SK-N-SH treated with all-trans-retinoic acid at 6 μM for 48 hours (cell line): Measurements from ENCODE around the gene CAMSAP2.

Experiments
- GLIS3 ChIP-seq: fragments of 250-450 bp; sonication (Bioruptor Pico); IDR thresholded peaks from 2 replicates; pipeline ENCODE4 v1.5.0; 2020; ENCODE audit warnings: mild to moderate bottlenecking, moderate library complexity
- ISL1 ChIP-seq: fragments of 250-450 bp; sonication (Bioruptor Pico); IDR thresholded peaks from 2 replicates; pipeline ENCODE4 v2.1.2; 2022; ENCODE audit warnings: mild to moderate bottlenecking, moderate library complexity
- TCF4 ChIP-seq: fragments of 250-450 bp; sonication (Bioruptor Pico); IDR thresholded peaks from 2 replicates; pipeline ENCODE4 v1.8.0; 2021; ENCODE audit warnings: mild to moderate bottlenecking, moderate library complexity, borderline replicate concordance
- ZFP3 ChIP-seq: fragments of 250-450 bp; sonication (Bioruptor Pico); IDR thresholded peaks from 2 replicates; pipeline ENCODE4 v1.5.0; 2020; ENCODE audit warnings: mild to moderate bottlenecking, moderate library complexity
- ZFP30 ChIP-seq: fragments of 450-650 bp; formaldehyde crosslinking; IDR thresholded peaks from 2 replicates; pipeline ENCODE4 v1.5.0; 2022; ENCODE audit warnings: mild to moderate bottlenecking, moderate library complexity
- TF ChIP-seq, protein P1 (sequence below): fragments of 250-450 bp; sonication (Bioruptor Pico); IDR thresholded peaks from 2 replicates; pipeline ENCODE4 v1.8.0; 2021; ENCODE audit warnings: low read depth, mild to moderate bottlenecking, moderate library complexity, borderline replicate concordance
- TF ChIP-seq, protein P2 (sequence below): fragments of 250-450 bp; sonication (Bioruptor Pico); IDR thresholded peaks from 2 replicates; pipeline ENCODE4 v1.8.0; 2020; ENCODE audit warnings: mild to moderate bottlenecking, moderate library complexity, borderline replicate concordance
- TF ChIP-seq, protein P3 (sequence below): fragments of 250-450 bp; sonication (Bioruptor Pico); IDR thresholded peaks from 2 replicates; pipeline ENCODE4 v1.5.1; 2020; ENCODE audit warnings: low read depth, mild to moderate bottlenecking, moderate library complexity

DNA sequence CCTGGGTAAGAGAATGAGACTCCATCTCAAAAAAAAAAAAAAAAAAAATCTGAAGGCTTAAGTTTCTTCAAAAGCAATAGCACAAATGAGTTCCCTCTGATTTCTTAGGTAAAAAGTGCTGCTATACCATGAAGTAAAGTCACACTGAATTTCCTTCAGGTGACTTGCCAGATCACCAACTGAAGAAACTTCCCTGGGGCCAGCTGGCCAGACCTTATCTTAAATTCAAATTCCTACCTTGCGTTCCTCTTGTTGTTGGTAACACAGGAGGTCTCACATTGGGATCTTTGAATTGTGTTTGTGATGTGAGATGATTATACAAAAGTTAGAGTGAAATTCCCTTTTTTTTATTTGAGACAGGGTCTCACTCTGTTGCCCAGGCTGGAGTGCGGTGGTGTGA is 167.8 kb downstream of the CAMSAP2 start:
- TF ChIP-seq, protein P1, sequence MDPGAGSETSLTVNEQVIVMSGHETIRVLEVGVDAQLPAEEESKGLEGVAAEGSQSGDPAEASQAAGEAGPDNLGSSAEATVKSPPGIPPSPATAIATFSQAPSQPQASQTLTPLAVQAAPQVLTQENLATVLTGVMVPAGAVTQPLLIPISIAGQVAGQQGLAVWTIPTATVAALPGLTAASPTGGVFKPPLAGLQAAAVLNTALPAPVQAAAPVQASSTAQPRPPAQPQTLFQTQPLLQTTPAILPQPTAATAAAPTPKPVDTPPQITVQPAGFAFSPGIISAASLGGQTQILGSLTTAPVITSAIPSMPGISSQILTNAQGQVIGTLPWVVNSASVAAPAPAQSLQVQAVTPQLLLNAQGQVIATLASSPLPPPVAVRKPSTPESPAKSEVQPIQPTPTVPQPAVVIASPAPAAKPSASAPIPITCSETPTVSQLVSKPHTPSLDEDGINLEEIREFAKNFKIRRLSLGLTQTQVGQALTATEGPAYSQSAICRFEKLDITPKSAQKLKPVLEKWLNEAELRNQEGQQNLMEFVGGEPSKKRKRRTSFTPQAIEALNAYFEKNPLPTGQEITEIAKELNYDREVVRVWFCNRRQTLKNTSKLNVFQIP (CRISPR knock-in tag), result no peak
- no peak for TF ChIP-seq ZFP3 (CRISPR knock-in tag)
- TF ChIP-seq, protein P2, sequence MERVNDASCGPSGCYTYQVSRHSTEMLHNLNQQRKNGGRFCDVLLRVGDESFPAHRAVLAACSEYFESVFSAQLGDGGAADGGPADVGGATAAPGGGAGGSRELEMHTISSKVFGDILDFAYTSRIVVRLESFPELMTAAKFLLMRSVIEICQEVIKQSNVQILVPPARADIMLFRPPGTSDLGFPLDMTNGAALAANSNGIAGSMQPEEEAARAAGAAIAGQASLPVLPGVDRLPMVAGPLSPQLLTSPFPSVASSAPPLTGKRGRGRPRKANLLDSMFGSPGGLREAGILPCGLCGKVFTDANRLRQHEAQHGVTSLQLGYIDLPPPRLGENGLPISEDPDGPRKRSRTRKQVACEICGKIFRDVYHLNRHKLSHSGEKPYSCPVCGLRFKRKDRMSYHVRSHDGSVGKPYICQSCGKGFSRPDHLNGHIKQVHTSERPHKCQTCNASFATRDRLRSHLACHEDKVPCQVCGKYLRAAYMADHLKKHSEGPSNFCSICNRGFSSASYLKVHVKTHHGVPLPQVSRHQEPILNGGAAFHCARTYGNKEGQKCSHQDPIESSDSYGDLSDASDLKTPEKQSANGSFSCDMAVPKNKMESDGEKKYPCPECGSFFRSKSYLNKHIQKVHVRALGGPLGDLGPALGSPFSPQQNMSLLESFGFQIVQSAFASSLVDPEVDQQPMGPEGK, result no peak
- TF ChIP-seq ISL1 (CRISPR knock-in tag), result no peak
- no peak for TF ChIP-seq TCF4 (CRISPR knock-in tag)
- TF ChIP-seq, protein P3, sequence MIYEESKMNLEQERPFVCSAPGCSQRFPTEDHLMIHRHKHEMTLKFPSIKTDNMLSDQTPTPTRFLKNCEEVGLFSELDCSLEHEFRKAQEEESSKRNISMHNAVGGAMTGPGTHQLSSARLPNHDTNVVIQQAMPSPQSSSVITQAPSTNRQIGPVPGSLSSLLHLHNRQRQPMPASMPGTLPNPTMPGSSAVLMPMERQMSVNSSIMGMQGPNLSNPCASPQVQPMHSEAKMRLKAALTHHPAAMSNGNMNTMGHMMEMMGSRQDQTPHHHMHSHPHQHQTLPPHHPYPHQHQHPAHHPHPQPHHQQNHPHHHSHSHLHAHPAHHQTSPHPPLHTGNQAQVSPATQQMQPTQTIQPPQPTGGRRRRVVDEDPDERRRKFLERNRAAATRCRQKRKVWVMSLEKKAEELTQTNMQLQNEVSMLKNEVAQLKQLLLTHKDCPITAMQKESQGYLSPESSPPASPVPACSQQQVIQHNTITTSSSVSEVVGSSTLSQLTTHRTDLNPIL (CRISPR knock-in tag), result no peak
- TF ChIP-seq GLIS3 (CRISPR knock-in tag), result no peak
- no peak for TF ChIP-seq ZFP30 (CRISPR knock-in tag)
